ENCODE data around the gene SDHC.

Gene SDHC

DNA sequence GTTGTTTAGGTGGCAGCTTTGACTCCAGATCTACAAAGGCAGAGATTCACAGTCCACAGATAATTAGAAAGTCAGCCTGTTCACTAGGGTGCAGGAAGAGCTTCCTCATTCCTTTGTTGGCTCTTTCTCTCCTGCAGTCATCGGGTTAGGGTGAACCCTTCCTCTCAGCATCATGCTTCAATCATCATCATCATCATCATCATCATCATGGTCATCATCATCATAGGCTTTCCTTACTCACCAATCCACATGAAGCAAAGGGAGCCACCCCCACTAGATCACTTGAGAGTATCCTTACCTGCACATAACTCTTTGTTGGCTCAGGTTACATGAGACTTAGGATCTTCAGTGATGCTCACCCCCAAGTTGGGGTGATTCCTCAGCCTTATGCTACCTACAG, 23.4 kb upstream of the SDHC start:
- H3K36me3 ChIP-seq (ENCODE audit: insufficient read depth, low read length), result no peaks in the 10 kb centered on the region
- H3K4me1 ChIP-seq (ENCODE audit: insufficient read depth, low read length), result peaks cover 3% of the 10 kb centered on the region; the same call in 1 of the 2 replicates
- WGBS, result 95% methylated on average over 1 of the region's 1 CpG
- H3K27ac ChIP-seq (ENCODE audit: low read depth, low read length), result no peak overlapping the region
- no peak overlapping the region for H3K4me3 ChIP-seq (ENCODE audit: low read length)
- H3K9me3 ChIP-seq (ENCODE audit: insufficient read depth, low read depth, low read length), result no peaks in the 10 kb centered on the region
- no peaks in the 10 kb centered on the region for H3K27me3 ChIP-seq (ENCODE audit: insufficient read depth, low read length)
- no peak overlapping the region for H3K9ac ChIP-seq (ENCODE audit: low read depth, low read length)

DNA sequence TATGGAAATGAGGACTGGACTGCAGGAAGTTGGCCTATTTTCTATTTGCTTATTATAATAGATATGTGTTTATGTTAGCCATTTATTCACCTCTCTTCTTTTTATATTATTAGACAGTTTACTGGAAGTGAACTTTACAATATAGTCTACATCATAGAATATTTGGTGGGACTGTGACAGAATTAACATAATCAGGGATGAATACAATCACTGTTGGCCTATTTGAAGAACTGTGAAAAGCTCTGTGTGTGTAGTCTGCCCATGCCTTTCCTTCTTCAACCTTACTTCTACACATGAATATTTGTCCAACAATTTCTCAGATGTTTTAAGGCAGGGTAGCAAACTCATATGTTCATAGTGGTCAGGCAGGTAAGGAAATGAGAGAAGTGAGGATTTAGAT, 16.8 kb upstream of the SDHC start:
- H3K27me3 ChIP-seq (ENCODE audit: insufficient read depth, low read length), result no peaks in the 10 kb centered on the region
- no peak overlapping the region for H3K9ac ChIP-seq (ENCODE audit: low read depth, low read length)
- no peaks in the 10 kb centered on the region for H3K36me3 ChIP-seq (ENCODE audit: insufficient read depth, low read length)
- H3K27ac ChIP-seq (ENCODE audit: low read depth, low read length), result no peak overlapping the region
- no peaks in the 10 kb centered on the region for H3K9me3 ChIP-seq (ENCODE audit: insufficient read depth, low read depth, low read length)
- 0 out of 2 replicates have a peak, but pooled peaks cover 4% of the 10 kb centered on the region for H3K4me1 ChIP-seq (ENCODE audit: insufficient read depth, low read length)
- H3K4me3 ChIP-seq (ENCODE audit: low read length), result no peak overlapping the region

DNA sequence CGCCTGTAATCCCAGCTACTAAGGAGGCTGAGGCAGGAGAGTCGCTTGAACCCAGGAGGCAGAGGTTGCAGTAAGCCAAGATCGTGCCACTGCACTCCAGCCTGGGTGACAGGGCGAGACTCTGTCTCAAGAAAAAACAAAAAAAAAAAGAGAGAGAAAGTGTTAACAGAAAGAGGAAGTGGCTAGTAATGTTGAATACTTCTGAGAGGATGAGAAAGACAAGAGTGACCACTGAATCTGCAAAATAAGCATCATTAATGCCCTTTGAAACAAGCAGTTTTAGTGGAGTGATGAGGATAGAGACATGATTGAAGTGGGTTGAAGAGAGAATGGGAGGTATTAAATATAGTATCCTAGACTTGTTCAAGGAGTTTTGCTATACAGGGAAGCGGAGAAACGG, 16.1 kb upstream of the SDHC start:
- H3K27me3 ChIP-seq (ENCODE audit: insufficient read depth, low read length), result no peaks in the 10 kb centered on the region
- H3K36me3 ChIP-seq (ENCODE audit: insufficient read depth, low read length), result no peaks in the 10 kb centered on the region
- H3K9ac ChIP-seq (ENCODE audit: low read depth, low read length), result no peak overlapping the region
- no peaks in the 10 kb centered on the region for H3K9me3 ChIP-seq (ENCODE audit: insufficient read depth, low read depth, low read length)
- 93% methylated on average over 6 of the region's 6 CpGs for WGBS
- no peak overlapping the region for H3K4me3 ChIP-seq (ENCODE audit: low read length)
- no peak overlapping the region for H3K27ac ChIP-seq (ENCODE audit: low read depth, low read length)
- 0 out of 2 replicates have a peak, but pooled peaks cover 4% of the 10 kb centered on the region for H3K4me1 ChIP-seq (ENCODE audit: insufficient read depth, low read length)

DNA sequence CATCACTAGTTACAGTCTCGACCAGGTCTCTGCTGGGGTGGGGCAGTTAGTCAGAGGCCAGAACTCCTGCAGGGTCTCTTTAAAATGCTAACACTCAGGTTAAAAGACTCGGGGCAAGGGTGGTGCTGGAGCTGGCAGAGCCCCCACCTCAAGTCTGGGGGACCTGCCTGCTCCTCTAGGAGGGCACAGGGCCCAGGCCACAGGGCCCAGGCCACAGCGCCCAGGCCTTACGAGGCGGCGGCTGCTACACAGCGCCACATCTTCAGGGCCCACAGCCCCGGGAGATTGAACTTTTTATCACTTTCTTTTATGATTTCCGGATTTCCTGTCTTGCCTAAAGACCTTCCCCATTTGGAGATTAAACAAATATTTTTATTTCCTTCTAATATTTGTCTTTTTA, 14.8 kb upstream of the SDHC start:
- no peak overlapping the region for H3K4me3 ChIP-seq (ENCODE audit: low read length)
- no peaks in the 10 kb centered on the region for H3K9me3 ChIP-seq (ENCODE audit: insufficient read depth, low read depth, low read length)
- H3K27ac ChIP-seq (ENCODE audit: low read depth, low read length), result no peak overlapping the region
- H3K27me3 ChIP-seq (ENCODE audit: insufficient read depth, low read length), result no peaks in the 10 kb centered on the region
- peaks cover 12% of the 10 kb centered on the region for H3K4me1 ChIP-seq (ENCODE audit: insufficient read depth, low read length)
- no peak overlapping the region for H3K9ac ChIP-seq (ENCODE audit: low read depth, low read length)
- no peaks in the 10 kb centered on the region for H3K36me3 ChIP-seq (ENCODE audit: insufficient read depth, low read length)
- WGBS, result 72% methylated on average over 9 of the region's 9 CpGs

DNA sequence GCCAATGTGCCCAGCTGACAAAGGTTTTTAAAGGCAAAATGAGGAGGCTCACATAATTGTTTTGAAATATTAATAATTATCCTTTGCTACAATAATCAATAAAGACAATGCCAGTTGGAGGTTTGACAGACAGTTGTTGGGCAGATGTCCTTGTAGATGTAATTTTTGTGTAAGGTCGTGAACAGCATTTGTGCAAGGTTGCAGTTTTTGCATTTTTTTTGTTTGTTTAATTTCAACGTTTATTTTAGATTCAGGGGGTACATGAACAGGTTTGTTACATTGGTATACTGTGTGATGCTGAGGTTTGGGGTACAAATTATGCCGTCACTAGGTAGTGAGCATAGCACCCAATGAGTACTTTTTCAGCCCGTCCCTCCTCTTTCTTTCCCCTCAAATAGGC, 13.7 kb upstream of the SDHC start:
- Histone ChIP-seq H3K36me3 (ENCODE audit: insufficient read depth, low read length) (no peaks in the 10 kb centered on the region), H3K27ac (ENCODE audit: low read depth, low read length) (no peak overlapping the region), H3K9me3 (ENCODE audit: insufficient read depth, low read depth, low read length) (no peaks in the 10 kb centered on the region), H3K27me3 (ENCODE audit: insufficient read depth, low read length) (no peaks in the 10 kb centered on the region), H3K9ac (ENCODE audit: low read depth, low read length) (no peak overlapping the region), H3K4me3 (ENCODE audit: low read length) (no peak overlapping the region), H3K4me1 (ENCODE audit: insufficient read depth, low read length) (peaks cover 18% of the 10 kb centered on the region)
- 95% methylated on average over 4 of the region's 4 CpGs for WGBS

DNA sequence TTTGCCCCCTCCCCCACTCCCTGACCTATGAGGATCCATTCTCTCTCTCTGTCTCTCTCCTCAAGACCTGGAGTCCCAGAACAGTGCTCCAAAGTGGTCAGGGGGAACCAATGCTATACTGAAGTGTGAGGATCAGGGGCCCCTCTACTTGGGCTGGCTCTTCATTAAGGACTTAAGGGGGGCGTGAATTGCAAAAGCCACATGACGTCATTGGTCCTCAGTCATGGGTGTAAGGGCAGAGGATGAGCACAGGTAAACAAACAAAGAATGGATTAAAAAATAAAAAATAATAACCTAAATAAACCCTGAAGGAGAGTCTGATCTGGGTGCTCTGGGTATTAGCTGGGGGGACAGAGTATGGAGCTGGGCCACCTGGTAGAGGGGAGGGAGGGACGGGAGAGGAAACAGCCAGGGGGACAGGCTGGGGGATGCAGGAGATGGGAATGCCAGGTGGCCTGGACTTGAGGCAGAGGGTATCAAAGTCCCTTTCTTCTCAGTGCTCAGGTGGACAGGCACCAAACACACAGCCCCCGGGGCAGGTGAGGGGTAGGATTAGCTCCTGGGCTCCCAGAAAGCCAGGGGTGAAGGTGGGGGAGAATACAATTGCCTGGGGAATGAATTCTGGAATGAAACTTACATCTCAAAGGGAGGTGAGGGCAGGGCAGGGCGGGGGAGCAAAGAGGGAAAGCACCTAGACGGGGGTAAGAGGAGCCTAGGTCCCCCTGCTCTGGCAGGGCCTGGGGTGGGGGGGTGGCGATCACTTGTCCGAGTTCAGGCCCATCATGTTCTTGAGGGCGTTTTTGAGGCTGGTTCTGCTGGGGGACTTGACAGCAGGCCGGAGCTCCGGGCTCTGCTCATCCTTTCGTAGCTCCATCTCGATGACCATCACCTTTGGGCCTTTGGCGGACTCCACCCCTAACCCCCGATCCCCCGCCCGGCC, 9.0 kb upstream of the SDHC start:
- Histone ChIP-seq H3K4me1 (ENCODE audit: insufficient read depth, low read length) (peaks cover 22% of the 10 kb centered on the region), H3K36me3 (ENCODE audit: insufficient read depth, low read length) (no peaks in the 10 kb centered on the region), H3K9ac (ENCODE audit: low read depth, low read length) (no peak overlapping the region), H3K27ac (ENCODE audit: low read depth, low read length) (no peak overlapping the region; the same call in 1 of the 2 replicates), H3K9me3 (ENCODE audit: insufficient read depth, low read depth, low read length) (no peaks in the 10 kb centered on the region), H3K4me3 (ENCODE audit: low read length) (peak overlapping the region; percentile 89), H3K27me3 (ENCODE audit: insufficient read depth, low read length) (no peaks in the 10 kb centered on the region)
- WGBS, result 11% methylated on average over 17 of the region's 17 CpGs

DNA sequence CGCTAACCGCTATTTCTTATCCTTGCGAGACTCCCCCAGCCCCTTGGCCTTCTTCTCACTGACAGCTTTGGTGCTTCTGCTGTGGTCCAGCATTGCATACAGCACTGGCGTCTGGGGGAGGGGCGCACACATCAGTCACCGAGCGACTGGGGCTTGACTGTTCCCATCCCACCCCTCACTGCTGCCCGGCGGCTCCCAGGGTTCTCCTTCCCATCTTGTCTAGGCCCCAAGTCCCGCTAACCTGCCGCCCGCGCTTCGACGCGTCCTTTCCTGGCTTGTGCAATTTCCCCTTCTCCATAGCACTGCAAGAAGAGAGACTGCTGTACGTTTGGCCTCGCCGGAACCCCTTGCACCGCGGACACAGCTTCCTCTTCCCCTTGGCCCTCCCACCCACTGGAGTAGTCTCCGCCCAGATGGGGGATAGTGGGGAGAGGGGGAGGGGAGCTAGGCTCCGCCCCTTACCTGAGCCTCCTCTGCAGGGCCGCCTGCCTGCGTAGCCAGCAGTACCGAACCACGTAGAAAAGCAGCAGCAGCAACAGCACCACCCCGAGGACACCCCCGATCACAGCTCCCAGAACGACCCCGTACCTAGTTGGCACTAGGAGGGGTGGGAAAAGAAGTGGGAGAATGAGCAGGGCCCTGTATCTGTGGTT, 8.2 kb upstream of the SDHC start:
- no peaks in the 10 kb centered on the region for H3K36me3 ChIP-seq (ENCODE audit: insufficient read depth, low read length)
- H3K9me3 ChIP-seq (ENCODE audit: insufficient read depth, low read depth, low read length), result no peaks in the 10 kb centered on the region
- peak overlapping the region; percentile 48; the same call in 1 of the 2 replicates for H3K27ac ChIP-seq (ENCODE audit: low read depth, low read length)
- H3K9ac ChIP-seq (ENCODE audit: low read depth, low read length), result peak overlapping the region; percentile 46; the same call in 1 of the 2 replicates
- peaks cover 22% of the 10 kb centered on the region for H3K4me1 ChIP-seq (ENCODE audit: insufficient read depth, low read length)
- WGBS, result under 1% methylated on average over 30 of the region's 31 CpGs
- H3K27me3 ChIP-seq (ENCODE audit: insufficient read depth, low read length), result no peaks in the 10 kb centered on the region
- H3K4me3 ChIP-seq (ENCODE audit: low read length), result peak overlapping the region; percentile 89

DNA sequence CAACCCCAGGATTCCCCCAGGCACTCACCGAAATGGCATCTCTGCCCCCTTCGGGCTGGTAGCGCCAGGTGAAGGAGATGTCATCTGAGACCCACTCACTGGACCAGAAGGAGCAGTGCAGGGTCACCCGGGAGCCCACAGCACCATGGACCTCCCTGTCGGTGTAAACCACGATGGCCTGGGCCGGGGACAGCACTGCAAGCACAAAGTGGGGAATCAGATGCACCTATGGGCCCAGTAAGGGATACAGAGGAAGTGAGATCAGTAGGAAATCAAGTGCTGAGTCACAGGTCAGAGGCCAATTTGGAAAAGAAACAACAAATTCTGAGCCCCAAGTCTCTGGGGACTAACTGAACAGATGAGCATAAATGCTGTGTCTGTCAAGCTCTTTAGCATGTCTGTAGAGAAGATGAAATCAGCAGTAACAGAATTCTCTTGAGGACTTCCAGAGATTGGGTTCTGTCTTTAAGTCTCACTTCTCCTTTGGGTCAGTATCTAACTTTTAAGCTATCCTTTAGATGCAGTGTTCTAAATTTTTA, 6.9 kb upstream of the SDHC start:
- Histone ChIP-seq H3K4me1 (ENCODE audit: insufficient read depth, low read length) (peaks cover 22% of the 10 kb centered on the region), H3K27me3 (ENCODE audit: insufficient read depth, low read length) (no peaks in the 10 kb centered on the region), H3K27ac (ENCODE audit: low read depth, low read length) (no peak overlapping the region), H3K36me3 (ENCODE audit: insufficient read depth, low read length) (no peaks in the 10 kb centered on the region), H3K4me3 (ENCODE audit: low read length) (no peak overlapping the region), H3K9me3 (ENCODE audit: insufficient read depth, low read depth, low read length) (no peaks in the 10 kb centered on the region), H3K9ac (ENCODE audit: low read depth, low read length) (no peak overlapping the region)
- WGBS, result 90% methylated on average over 7 of the region's 7 CpGs

DNA sequence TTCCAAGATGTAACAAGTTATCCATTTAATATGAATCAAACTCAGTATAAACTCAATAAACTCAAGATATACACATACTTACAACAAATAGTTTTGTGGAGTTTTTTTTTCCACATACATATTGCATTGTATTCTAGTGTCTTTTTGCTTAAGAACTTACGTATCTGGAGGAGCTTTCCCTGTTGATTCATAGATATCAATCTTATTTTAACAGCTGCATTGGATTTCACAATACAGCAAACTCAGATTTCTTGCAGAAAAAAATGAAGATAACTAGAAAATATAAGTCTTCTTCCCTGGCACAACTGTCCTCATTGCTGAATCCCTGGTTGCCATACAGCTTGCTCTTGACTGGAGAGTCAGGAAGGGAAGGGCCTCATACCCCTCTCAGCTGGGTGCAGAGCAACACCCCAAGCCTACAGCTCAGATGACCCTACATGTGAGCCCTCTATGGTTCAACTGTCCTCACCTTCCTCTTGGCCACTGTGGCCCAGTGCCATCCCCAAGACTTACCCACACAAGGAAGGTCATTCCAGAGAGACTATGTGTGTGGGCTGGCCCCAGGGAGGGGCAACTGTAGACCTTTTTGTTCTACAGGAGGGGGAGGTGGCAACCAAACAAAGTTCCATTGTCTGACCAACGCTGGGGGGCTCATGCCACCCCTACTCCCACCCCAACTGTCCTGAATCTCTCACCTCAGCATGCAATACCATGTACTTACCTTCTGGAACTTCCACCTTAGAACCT, 6.1 kb upstream of the SDHC start:
- 35% methylated on average over 1 of the region's 2 CpGs for WGBS
- Histone ChIP-seq H3K36me3 (ENCODE audit: insufficient read depth, low read length) (no peaks in the 10 kb centered on the region), H3K9ac (ENCODE audit: low read depth, low read length) (no peak overlapping the region), H3K27ac (ENCODE audit: low read depth, low read length) (no peak overlapping the region), H3K9me3 (ENCODE audit: insufficient read depth, low read depth, low read length) (no peaks in the 10 kb centered on the region), H3K4me1 (ENCODE audit: insufficient read depth, low read length) (peaks cover 22% of the 10 kb centered on the region), H3K27me3 (ENCODE audit: insufficient read depth, low read length) (no peaks in the 10 kb centered on the region), H3K4me3 (ENCODE audit: low read length) (no peak overlapping the region)

DNA sequence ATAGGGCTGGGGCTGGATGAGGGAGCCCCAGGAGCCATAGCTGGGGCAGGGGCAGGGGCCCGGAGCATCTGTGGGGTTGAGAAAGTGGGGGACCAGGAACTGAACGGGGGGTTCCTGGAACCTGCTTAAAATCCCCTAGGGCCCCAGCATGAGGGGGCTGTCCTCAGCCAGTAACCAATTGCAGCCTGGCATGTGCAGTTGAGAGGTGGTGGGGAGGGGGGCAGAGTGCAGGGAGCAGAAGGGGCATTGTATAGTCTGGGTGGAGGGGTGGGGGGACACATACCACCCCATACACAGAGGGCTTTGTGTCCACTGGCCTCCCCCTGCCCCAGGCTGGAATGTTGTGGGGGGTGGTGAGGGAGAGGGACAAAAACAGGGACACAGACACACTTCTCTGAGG, 4.3 kb upstream of the SDHC start, which contains the start of gene MPZ:
TSS of gene MPZ (minus strand) at position 101 of the 400 bp plus-strand sequence. CDS start at position 38, 63 bp downstream.
- WGBS, result 74% methylated on average over 2 of the region's 2 CpGs

More for the DNA sequence above, 4.3 kb upstream of the SDHC start, which contains the start of gene MPZ:
- H3K4me3 ChIP-seq (ENCODE audit: low read length), result no peak within 1 kb of the TSS
- peaks cover 18% of the 10 kb centered on the region for H3K4me1 ChIP-seq (ENCODE audit: insufficient read depth, low read length)
- H3K27me3 ChIP-seq (ENCODE audit: insufficient read depth, low read length), result no peaks in the 10 kb centered on the region
- no peaks in the 10 kb centered on the region for H3K9me3 ChIP-seq (ENCODE audit: insufficient read depth, low read depth, low read length)
- no peak within 1 kb of the TSS for H3K27ac ChIP-seq (ENCODE audit: low read depth, low read length)
- H3K36me3 ChIP-seq (ENCODE audit: insufficient read depth, low read length), result no peaks in the 10 kb centered on the region
- no peak within 1 kb of the TSS for H3K9ac ChIP-seq (ENCODE audit: low read depth, low read length)
